Upper lobe of left lung (tissue), 4 donors: Measurements from ENCODE around the gene SRGAP2B.
"Not testable (repeated sequence)": the region's sequence is repeated elsewhere in the genome, so short reads cannot be mapped to it uniquely, and the experiment has no call there.

Source experiments
- POLR2A ChIP-seq, 4 donors: fragments of 450-650 bp; IDR thresholded peaks; one replicate each; pipeline ENCODE4 v1.5.1; 2016 to 2017; ENCODE audit warnings: antibody characterized with exemption in 4 of 4, mild to moderate bottlenecking in 2 of 4
- POLR2AphosphoS5 ChIP-seq, 2 donors: sonication (generic); formaldehyde crosslinking; IDR thresholded peaks; one replicate each; pipeline ENCODE4 v1.5.1; 2017; ENCODE audit warnings: antibody characterized with exemption in 2 of 2
- TF ChIP-seq, protein P1 (sequence below), 6 experiments: fragments of 450-650 bp in 4 of 6; fragments of 200-600 bp in 2 of 6; sonication (generic) in 2 of 6; IDR thresholded peaks; one replicate each; pipeline ENCODE4 v1.5.1; 2016 to 2019; ENCODE audit warnings: antibody characterized with exemption in 6 of 6

DNA sequence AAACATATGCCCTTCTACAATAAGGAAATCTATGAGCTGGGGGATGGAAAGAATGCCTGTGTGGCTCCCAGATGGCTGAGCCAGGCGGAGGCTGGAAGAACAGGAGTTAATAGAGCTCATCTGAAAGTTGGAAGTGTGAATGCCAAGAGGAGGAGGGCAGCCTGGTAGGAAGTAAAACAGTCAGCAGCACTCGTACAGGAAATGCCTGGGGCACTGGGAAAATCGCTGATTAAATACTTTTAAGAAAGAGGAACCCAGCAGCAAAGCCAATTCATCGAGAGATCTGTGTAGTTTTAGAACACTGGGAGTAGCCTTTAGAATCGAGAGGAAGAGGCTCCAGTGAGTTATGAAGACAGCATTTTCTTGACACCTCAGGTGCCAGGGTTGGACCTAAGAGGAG lies 171.5 kb downstream of the SRGAP2B start:
- TF ChIP-seq, protein P1, sequence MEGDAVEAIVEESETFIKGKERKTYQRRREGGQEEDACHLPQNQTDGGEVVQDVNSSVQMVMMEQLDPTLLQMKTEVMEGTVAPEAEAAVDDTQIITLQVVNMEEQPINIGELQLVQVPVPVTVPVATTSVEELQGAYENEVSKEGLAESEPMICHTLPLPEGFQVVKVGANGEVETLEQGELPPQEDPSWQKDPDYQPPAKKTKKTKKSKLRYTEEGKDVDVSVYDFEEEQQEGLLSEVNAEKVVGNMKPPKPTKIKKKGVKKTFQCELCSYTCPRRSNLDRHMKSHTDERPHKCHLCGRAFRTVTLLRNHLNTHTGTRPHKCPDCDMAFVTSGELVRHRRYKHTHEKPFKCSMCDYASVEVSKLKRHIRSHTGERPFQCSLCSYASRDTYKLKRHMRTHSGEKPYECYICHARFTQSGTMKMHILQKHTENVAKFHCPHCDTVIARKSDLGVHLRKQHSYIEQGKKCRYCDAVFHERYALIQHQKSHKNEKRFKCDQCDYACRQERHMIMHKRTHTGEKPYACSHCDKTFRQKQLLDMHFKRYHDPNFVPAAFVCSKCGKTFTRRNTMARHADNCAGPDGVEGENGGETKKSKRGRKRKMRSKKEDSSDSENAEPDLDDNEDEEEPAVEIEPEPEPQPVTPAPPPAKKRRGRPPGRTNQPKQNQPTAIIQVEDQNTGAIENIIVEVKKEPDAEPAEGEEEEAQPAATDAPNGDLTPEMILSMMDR (IDR thresholded peaks at IDR 0.05), result not testable (repeated sequence)
- not testable (repeated sequence) for TF ChIP-seq POLR2AphosphoS5, POLR2A (IDR thresholded peaks at IDR 0.05)
